Measurements from ENCODE around the gene STX4. TPM values are rescaled to one million over a fixed set of nuclear protein-coding genes. Genes with fewer than 3 reads are reported as not detected.

STX4 gene
- total RNA-seq, 1 experiment from 2014 or later = 29.2 TPM

GRCh38 chr16:31033709-31034492 is 543 bp downstream of the STX4 start:
- peak overlapping the region; percentile 81 for H3K27ac Mint-ChIP-seq (ENCODE audit: unreplicated experiment)
- no peaks in the 10 kb centered on the region for H3K4me1 ChIP-seq
- H3K4me3 ChIP-seq (ENCODE audit: low read depth, low read length) = peak overlapping the region; percentile 98
- peak overlapping the region; percentile 96 for H3K4me3 Mint-ChIP-seq (ENCODE audit: unreplicated experiment)
- peaks cover 18% of the 10 kb centered on the region for H3K36me3 Mint-ChIP-seq (ENCODE audit: insufficient read depth, unreplicated experiment)
- H3K9me3 Mint-ChIP-seq (ENCODE audit: unreplicated experiment) = no peaks in the 10 kb centered on the region
- H3K27me3 ChIP-seq (replicated peaks; ENCODE audit: control insufficient read depth, insufficient read depth, low read length) = no peaks in the 10 kb centered on the region
- TSS peak; percentile 59 for BruUV-seq (replicated peaks)
- peak; percentile 85 to 88 for DNase-seq
- no peaks in the 10 kb centered on the region for H3K9me3 ChIP-seq
- H3K4me1 Mint-ChIP-seq (ENCODE audit: low read depth, unreplicated experiment) = peaks cover 7% of the 10 kb centered on the region
- no peak for TF ChIP-seq CTCF (IDR thresholded peaks at IDR 0.05; ENCODE audit: insufficient read depth in 1 of 2, low read depth in 1 of 2, low read length in 1 of 2, severe bottlenecking in 1 of 2, unreplicated experiment in 1 of 2)
- POLR2A ChIA-PET = interaction anchor here (1.0 to 1.7 kb wide), 4 partner anchors 12 to 839 kb away, joined by 3 to 6 read pairs (median 4); partner anchors contain the start of genes KAT8, ZNF267, ZNF646 and ZNF668
- H3K27me3 Mint-ChIP-seq (ENCODE audit: insufficient read depth, unreplicated experiment) = no peaks in the 10 kb centered on the region
- intact Hi-C loops (cut with micrococcal nuclease; ENCODE audit: unreplicated experiment) = loop anchor here (1.0 to 5.0 kb wide), 2 partner anchors 40 to 108 kb away; partner anchors contain the start of genes ZNF646 and ZNF668
- CTCF ChIA-PET = interaction anchor here (0.5 kb wide), 1 partner anchor 84 kb away, joined by 3 read pairs; the partner anchor contains the start of gene KAT8
- H3K36me3 ChIP-seq (ENCODE audit: control insufficient read depth, insufficient read depth, low read length) = no peaks in the 10 kb centered on the region; the same call in 1 of the 2 replicates

GRCh38 chr16:31036691-31037090 is 3.3 kb downstream of the STX4 start:
- H3K27ac Mint-ChIP-seq (ENCODE audit: unreplicated experiment) = no peak overlapping the region
- Histone ChIP-seq H3K9me3 (no peaks in the 10 kb centered on the region), H3K36me3 (ENCODE audit: control insufficient read depth, insufficient read depth, low read length) (no peaks in the 10 kb centered on the region; the same call in none of the 2 replicates), H3K4me3 (ENCODE audit: low read depth, low read length) (no peak overlapping the region), H3K4me1 (no peaks in the 10 kb centered on the region), H3K27me3 (replicated peaks; ENCODE audit: control insufficient read depth, insufficient read depth, low read length) (no peaks in the 10 kb centered on the region)
- no peaks in the 10 kb centered on the region for H3K9me3 Mint-ChIP-seq (ENCODE audit: unreplicated experiment)
- TF ChIP-seq CTCF (IDR thresholded peaks at IDR 0.05; ENCODE audit: insufficient read depth in 1 of 2, low read depth in 1 of 2, low read length in 1 of 2, severe bottlenecking in 1 of 2, unreplicated experiment in 1 of 2) = no peak
- DNase-seq = no peak
- no peak overlapping the region for H3K4me3 Mint-ChIP-seq (ENCODE audit: unreplicated experiment)
- no peaks in the 10 kb centered on the region for H3K27me3 Mint-ChIP-seq (ENCODE audit: insufficient read depth, unreplicated experiment)
- H3K4me1 Mint-ChIP-seq (ENCODE audit: low read depth, unreplicated experiment) = peaks cover 7% of the 10 kb centered on the region
- BruUV-seq (replicated peaks) = no TSS peak
- H3K36me3 Mint-ChIP-seq (ENCODE audit: insufficient read depth, unreplicated experiment) = peaks cover 18% of the 10 kb centered on the region
- CTCF ChIA-PET = no interaction called here
- POLR2A ChIA-PET = no interaction called here
- intact Hi-C loops (cut with micrococcal nuclease; ENCODE audit: unreplicated experiment) = no loop called here

- CTCF ChIA-PET = no interaction called here
- Histone ChIP-seq H3K4me1 (no peaks in the 10 kb centered on the region), H3K27me3 (replicated peaks; ENCODE audit: control insufficient read depth, insufficient read depth, low read length) (no peaks in the 10 kb centered on the region), H3K36me3 (ENCODE audit: control insufficient read depth, insufficient read depth, low read length) (no peaks in the 10 kb centered on the region; the same call in none of the 2 replicates), H3K4me3 (ENCODE audit: low read depth, low read length) (no peak overlapping the region), H3K9me3 (no peaks in the 10 kb centered on the region)
- intact Hi-C loops (cut with micrococcal nuclease; ENCODE audit: unreplicated experiment) = no loop called here
- H3K36me3 Mint-ChIP-seq (ENCODE audit: insufficient read depth, unreplicated experiment) = peaks cover 6% of the 10 kb centered on the region
- BruUV-seq (replicated peaks) = no TSS peak
- no peak overlapping the region for H3K4me3 Mint-ChIP-seq (ENCODE audit: unreplicated experiment)
- POLR2A ChIA-PET = interaction anchor here (0.6 kb wide), 1 partner anchor 91 kb away, joined by 9 read pairs; no protein-coding TSS in a partner anchor
- no peak for DNase-seq
- TF ChIP-seq CTCF (IDR thresholded peaks at IDR 0.05; ENCODE audit: insufficient read depth in 1 of 2, low read depth in 1 of 2, low read length in 1 of 2, severe bottlenecking in 1 of 2, unreplicated experiment in 1 of 2) = no peak
- H3K27me3 Mint-ChIP-seq (ENCODE audit: insufficient read depth, unreplicated experiment) = no peaks in the 10 kb centered on the region
- peaks cover 7% of the 10 kb centered on the region for H3K4me1 Mint-ChIP-seq (ENCODE audit: low read depth, unreplicated experiment)
- H3K9me3 Mint-ChIP-seq (ENCODE audit: unreplicated experiment) = no peaks in the 10 kb centered on the region
- no peak overlapping the region for H3K27ac Mint-ChIP-seq (ENCODE audit: unreplicated experiment)
These were observed 5.6 kb downstream of the STX4 start for GRCh38 chr16:31038993-31039392.
